K562 (cell line): ENCODE measurements around the gene PIK3R6. TPM values are rescaled to one million over a fixed set of nuclear protein-coding genes. Genes with fewer than 3 reads are reported as not detected.
A peak's percentile ranks its signal among the peaks of the same experiment; 100 is the strongest.

Source experiments
- ARID1B ChIP-seq: fragments of 450-650 bp; IDR thresholded peaks from 2 replicates; pipeline ENCODE4 v1.6.1; 2016; ENCODE audit warnings: antibody characterized with exemption, mild to moderate bottlenecking, inconsistent platforms
- DACH1 ChIP-seq: fragments of 450-650 bp; IDR thresholded peaks from 2 replicates; pipeline ENCODE4 v1.6.1; 2018; ENCODE audit not compliant: partially characterized antibody
- DDX20 ChIP-seq: fragments of 450-650 bp; IDR thresholded peaks from 2 replicates; pipeline ENCODE4 v1.6.1; 2016; ENCODE audit warnings: missing genetic modification characterization, low read depth, mild to moderate bottlenecking, missing compliant biosample characterization, moderate library complexity
- FOXA1 ChIP-seq: fragments of 450-650 bp; IDR thresholded peaks from 2 replicates; pipeline ENCODE4 v1.6.1; 2016; ENCODE audit warnings: mild to moderate bottlenecking, borderline replicate concordance
- HDGF ChIP-seq: fragments of 450-650 bp; IDR thresholded peaks from 2 replicates; pipeline ENCODE4 v1.6.1; 2016
- HNRNPL ChIP-seq: fragments of 200-400 bp; formaldehyde crosslinking; IDR thresholded peaks from 2 replicates; pipeline ENCODE4 v1.6.1; 2017; ENCODE audit warnings: low read depth, mild to moderate bottlenecking, low read length
- MECOM ChIP-seq: fragments of 250-450 bp; sonication (Bioruptor Pico); IDR thresholded peaks from 2 replicates; pipeline ENCODE4 v1.8.0; 2022; ENCODE audit warnings: inconsistent platforms
- NFE2 ChIP-seq: IDR thresholded peaks from 2 replicates; pipeline ENCODE4 v1.6.1; 2014; ENCODE audit warnings: antibody characterized with exemption, low read depth
- NFRKB ChIP-seq: fragments of 450-650 bp; IDR thresholded peaks from 2 replicates; pipeline ENCODE4 v1.6.1; 2016; ENCODE audit warnings: low read depth
- NR3C1 ChIP-seq: sonication (generic); formaldehyde crosslinking; IDR thresholded peaks from 2 replicates; pipeline ENCODE4 v1.8.1; 2022; ENCODE audit warnings: missing genetic modification reagents
- NR4A1 ChIP-seq, 2 experiments: fragments of 250-450 bp in 1 of 2; fragments of 450-650 bp in 1 of 2; sonication (Bioruptor Pico) in 1 of 2; IDR thresholded peaks; 2 replicates each; pipeline versions ENCODE4 v1.4.0 to v1.6.1; 2016 to 2020; ENCODE audit warnings: mild to moderate bottlenecking in 2 of 2, missing compliant biosample characterization in 1 of 2, missing genetic modification characterization in 1 of 2, moderate library complexity in 1 of 2
- PHB2 ChIP-seq: fragments of 450-650 bp; IDR thresholded peaks from 2 replicates; pipeline ENCODE4 v1.6.1; 2017; ENCODE audit warnings: low read depth
- RAD51 ChIP-seq: fragments of 450-650 bp; IDR thresholded peaks from 2 replicates; pipeline ENCODE4 v1.7.1; 2016; ENCODE audit warnings: low read depth, mild to moderate bottlenecking, borderline replicate concordance
- U2AF2 ChIP-seq: fragments of 200-400 bp; formaldehyde crosslinking; optimal IDR thresholded peaks from 2 replicates; pipeline ENCODE3; 2017; ENCODE audit warnings: low read depth, mild to moderate bottlenecking, low read length
- WHSC1 ChIP-seq: IDR thresholded peaks from one replicate; pipeline ENCODE4 v1.6.1; 2012; ENCODE audit warnings: low read length, control low read depth, inconsistent platforms
- XRCC3 ChIP-seq: fragments of 450-650 bp; IDR thresholded peaks from 2 replicates; pipeline ENCODE4 v1.6.1; 2017; ENCODE audit warnings: mild to moderate bottlenecking, moderate library complexity
- XRCC4 ChIP-seq: IDR thresholded peaks from one replicate; pipeline ENCODE4 v1.6.1; 2011; ENCODE audit not compliant: insufficient read depth, insufficient read length; ENCODE audit errors: extremely low read depth
- ZNF551 ChIP-seq: fragments of 250-450 bp; sonication (Bioruptor Pico); IDR thresholded peaks from 2 replicates; pipeline ENCODE4 v1.5.0; 2021; ENCODE audit warnings: mild to moderate bottlenecking, moderate library complexity
- ZNF79 ChIP-seq: fragments of 250-450 bp; sonication (Bioruptor Pico); IDR thresholded peaks from 2 replicates; pipeline ENCODE4 v1.4.0; 2020; ENCODE audit warnings: low read depth, mild to moderate bottlenecking, moderate library complexity
- polyA plus RNA-seq, 8 experiments: library from polyadenylated mRNA; depleted of rRNA in 4 of 8; stranded (reverse) in 5 of 8; unstranded in 3 of 8; fragments of >200 nt; fragmentation: Nextera tagmentation in 2 of 8; fragmentation: Illumina TruSeq in 1 of 8; extraction: Ambion mirVana in 2 of 8; extraction: Trizol in 1 of 8; gene quantifications; 2 replicates each; pipeline versions ENCODE4 v1.2.1 to v1.2.3, GENCODE V29; 2011 to 2014; ENCODE audit warnings: inconsistent platforms in 1 of 8, missing spikeins in 1 of 8
- total RNA-seq, 7 experiments: library from RNA; depleted of rRNA in 6 of 7; stranded (reverse); fragments of >200 nt in 6 of 7; fragmentation: Illumina TruSeq in 2 of 7; extraction: Trizol in 2 of 7; gene quantifications; 2 replicates each; pipeline versions ENCODE4 v1.2.1 to v1.2.3, GENCODE V29; 2011 to 2021; ENCODE audit warnings: low replicate concordance in 1 of 7
- TF ChIP-seq, protein P1 (sequence below): sonication (generic); formaldehyde crosslinking; IDR thresholded peaks from 2 replicates; pipeline ENCODE4 v1.8.0; 2022; ENCODE audit warnings: missing genetic modification reagents, mild to moderate bottlenecking, borderline replicate concordance
- TF ChIP-seq, protein P2 (sequence below): fragments of 450-650 bp; formaldehyde crosslinking; IDR thresholded peaks from 2 replicates; pipeline ENCODE4 v1.4.0; 2022; ENCODE audit warnings: missing genetic modification characterization
- TF ChIP-seq, protein P3 (sequence below): fragments of 250-450 bp; sonication (Bioruptor Pico); IDR thresholded peaks from 2 replicates; pipeline ENCODE4 v1.5.0; 2021; ENCODE audit warnings: mild to moderate bottlenecking, borderline replicate concordance
- TF ChIP-seq, protein P4 (sequence below): sonication (generic); formaldehyde crosslinking; IDR thresholded peaks from 2 replicates; pipeline ENCODE4 v1.5.0; 2020; ENCODE audit warnings: missing genetic modification reagents

PIK3R6 gene
- total and polyA plus RNA-seq, 9 of the 15 experiments (the other 6 are each of a cell fraction or from before 2014, with no cell fraction given), result 0.04 TPM; not detected in 8

DNA sequence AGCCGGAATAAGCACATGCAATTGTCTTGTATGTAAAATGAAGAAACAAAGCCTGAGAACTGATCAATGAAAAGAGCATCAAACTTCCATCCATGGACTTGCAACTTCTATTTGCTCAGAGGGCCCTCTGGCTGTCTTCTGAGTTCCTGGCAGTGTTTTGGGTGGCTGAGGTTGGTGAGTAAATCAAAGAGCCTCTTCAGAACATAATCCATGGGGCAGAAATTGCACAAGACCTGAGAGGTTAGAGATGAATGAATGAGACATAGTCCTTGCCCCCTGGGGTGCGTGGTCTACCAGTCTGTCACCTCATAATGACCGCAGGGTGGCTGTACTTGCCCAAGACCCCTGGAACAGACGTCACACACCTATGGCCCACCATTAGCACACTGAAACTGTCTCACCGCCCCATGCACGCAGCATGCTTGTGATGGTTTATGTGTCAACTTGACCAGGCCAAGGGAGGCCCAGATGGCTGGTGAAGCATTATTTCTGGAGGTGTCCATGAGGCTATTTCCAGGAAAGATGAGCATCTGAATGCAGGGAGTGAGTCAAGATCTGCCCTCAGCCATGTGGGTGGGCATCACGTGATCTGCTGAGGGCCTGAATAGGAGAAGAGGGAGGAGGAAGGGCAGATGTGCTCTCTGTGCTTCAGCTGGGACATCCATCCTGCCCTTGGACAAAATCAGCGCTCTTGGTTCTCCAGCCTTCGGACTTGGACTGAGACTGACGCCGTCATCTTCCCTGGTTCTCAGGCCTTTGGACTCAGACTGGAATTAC is 8.3 kb downstream of the PIK3R6 start (continued):
- TF ChIP-seq, protein P1, sequence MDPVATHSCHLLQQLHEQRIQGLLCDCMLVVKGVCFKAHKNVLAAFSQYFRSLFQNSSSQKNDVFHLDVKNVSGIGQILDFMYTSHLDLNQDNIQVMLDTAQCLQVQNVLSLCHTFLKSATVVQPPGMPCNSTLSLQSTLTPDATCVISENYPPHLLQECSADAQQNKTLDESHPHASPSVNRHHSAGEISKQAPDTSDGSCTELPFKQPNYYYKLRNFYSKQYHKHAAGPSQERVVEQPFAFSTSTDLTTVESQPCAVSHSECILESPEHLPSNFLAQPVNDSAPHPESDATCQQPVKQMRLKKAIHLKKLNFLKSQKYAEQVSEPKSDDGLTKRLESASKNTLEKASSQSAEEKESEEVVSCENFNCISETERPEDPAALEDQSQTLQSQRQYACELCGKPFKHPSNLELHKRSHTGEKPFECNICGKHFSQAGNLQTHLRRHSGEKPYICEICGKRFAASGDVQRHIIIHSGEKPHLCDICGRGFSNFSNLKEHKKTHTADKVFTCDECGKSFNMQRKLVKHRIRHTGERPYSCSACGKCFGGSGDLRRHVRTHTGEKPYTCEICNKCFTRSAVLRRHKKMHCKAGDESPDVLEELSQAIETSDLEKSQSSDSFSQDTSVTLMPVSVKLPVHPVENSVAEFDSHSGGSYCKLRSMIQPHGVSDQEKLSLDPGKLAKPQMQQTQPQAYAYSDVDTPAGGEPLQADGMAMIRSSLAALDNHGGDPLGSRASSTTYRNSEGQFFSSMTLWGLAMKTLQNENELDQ, result no peak
- TF ChIP-seq MECOM (CRISPR knock-in tag) (no peak), RAD51 (peak; percentile 85), NFRKB (no peak), ZNF551 (CRISPR knock-in tag) (no peak), DDX20 (tag) (no peak), ZNF79 (no peak), NFE2 (no peak), FOXA1 (no peak), PHB2 (no peak), XRCC4 (no peak), XRCC3 (no peak), WHSC1 (no peak), NR4A1 (CRISPR knock-in tag; IDR thresholded peaks at IDR 0.05) (no peak), NR4A1 (tag; IDR thresholded peaks at IDR 0.05) (no peak), DACH1 (no peak), ARID1B (no peak), HNRNPL (no peak), HDGF (no peak), NR3C1 (CRISPR knock-in tag) (no peak), U2AF2 (no peak)
- TF ChIP-seq, protein P2, sequence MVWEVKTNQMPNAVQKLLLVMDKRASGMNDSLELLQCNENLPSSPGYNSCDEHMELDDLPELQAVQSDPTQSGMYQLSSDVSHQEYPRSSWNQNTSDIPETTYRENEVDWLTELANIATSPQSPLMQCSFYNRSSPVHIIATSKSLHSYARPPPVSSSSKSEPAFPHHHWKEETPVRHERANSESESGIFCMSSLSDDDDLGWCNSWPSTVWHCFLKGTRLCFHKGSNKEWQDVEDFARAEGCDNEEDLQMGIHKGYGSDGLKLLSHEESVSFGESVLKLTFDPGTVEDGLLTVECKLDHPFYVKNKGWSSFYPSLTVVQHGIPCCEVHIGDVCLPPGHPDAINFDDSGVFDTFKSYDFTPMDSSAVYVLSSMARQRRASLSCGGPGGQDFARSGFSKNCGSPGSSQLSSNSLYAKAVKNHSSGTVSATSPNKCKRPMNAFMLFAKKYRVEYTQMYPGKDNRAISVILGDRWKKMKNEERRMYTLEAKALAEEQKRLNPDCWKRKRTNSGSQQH (CRISPR knock-in tag), result no peak
- TF ChIP-seq, protein P3, sequence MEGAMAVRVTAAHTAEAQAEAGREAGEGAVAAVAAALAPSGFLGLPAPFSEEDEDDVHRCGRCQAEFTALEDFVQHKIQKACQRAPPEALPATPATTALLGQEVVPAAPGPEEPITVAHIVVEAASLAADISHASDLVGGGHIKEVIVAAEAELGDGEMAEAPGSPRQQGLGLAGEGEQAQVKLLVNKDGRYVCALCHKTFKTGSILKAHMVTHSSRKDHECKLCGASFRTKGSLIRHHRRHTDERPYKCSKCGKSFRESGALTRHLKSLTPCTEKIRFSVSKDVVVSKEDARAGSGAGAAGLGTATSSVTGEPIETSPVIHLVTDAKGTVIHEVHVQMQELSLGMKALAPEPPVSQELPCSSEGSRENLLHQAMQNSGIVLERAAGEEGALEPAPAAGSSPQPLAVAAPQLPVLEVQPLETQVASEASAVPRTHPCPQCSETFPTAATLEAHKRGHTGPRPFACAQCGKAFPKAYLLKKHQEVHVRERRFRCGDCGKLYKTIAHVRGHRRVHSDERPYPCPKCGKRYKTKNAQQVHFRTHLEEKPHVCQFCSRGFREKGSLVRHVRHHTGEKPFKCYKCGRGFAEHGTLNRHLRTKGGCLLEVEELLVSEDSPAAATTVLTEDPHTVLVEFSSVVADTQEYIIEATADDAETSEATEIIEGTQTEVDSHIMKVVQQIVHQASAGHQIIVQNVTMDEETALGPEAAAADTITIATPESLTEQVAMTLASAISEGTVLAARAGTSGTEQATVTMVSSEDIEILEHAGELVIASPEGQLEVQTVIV (CRISPR knock-in tag), result no peak
- TF ChIP-seq, protein P4, sequence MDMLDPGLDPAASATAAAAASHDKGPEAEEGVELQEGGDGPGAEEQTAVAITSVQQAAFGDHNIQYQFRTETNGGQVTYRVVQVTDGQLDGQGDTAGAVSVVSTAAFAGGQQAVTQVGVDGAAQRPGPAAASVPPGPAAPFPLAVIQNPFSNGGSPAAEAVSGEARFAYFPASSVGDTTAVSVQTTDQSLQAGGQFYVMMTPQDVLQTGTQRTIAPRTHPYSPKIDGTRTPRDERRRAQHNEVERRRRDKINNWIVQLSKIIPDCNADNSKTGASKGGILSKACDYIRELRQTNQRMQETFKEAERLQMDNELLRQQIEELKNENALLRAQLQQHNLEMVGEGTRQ (CRISPR knock-in tag), result peak; percentile 88
